IMR-90 (cell line): ENCODE results near the gene SLC43A2. TPM values are rescaled to one million over a fixed set of nuclear protein-coding genes. Genes with fewer than 3 reads are reported as not detected.

Source experiments
- ATAC-seq: fragments of 200-7000 bp; cut with Tn5 transposase; 2 replicates; pipeline ENCODE4 v1.9.1; 2020; ENCODE audit warnings: low read depth, mild to moderate bottlenecking, moderate library complexity
- BruUV-seq: library from RNA; stranded (reverse); fragments of 400-500 nt; replicated peaks from 2 replicates; lab custom pipeline; 2021; lab: Mats Ljungman, UMichigan
- CTCF ChIA-PET: fragments of 300-600 bp; formaldehyde crosslinking; extraction: SDS; loops from one replicate; lab custom pipeline; 2021; ENCODE audit warnings: antibody characterized with exemption; lab: Yijun Ruan, JAX
- POLR2A ChIA-PET: fragments of 300-600 bp; sonication (Branson Sonifier 250); formaldehyde crosslinking; loops from one replicate; lab custom pipeline; 2022; ENCODE audit warnings: antibody characterized with exemption; ENCODE audit not compliant: unreplicated experiment; lab: Charles Lee
- DNase-seq: peaks from one replicate; pipeline ENCODE4 v3.0.0; 2013
- H2AFZ ChIP-seq: replicated peaks from 2 replicates; pipeline ENCODE3; 2013; ENCODE audit warnings: low read length, mild to moderate bottlenecking; ENCODE audit not compliant: poor library complexity
- H2AK5ac ChIP-seq: 2 replicates; pipeline ENCODE4 v1.6.1; 2013; ENCODE audit warnings: low read depth, low read length, inconsistent platforms
- H2AK9ac ChIP-seq: replicated peaks from 2 replicates; pipeline ENCODE3; 2013; ENCODE audit warnings: mild to moderate bottlenecking, low read depth, low read length, moderate library complexity; ENCODE audit not compliant: poor library complexity
- H2BK120ac ChIP-seq: 2 replicates; pipeline ENCODE4 v1.6.1; 2013; ENCODE audit warnings: low read depth, low read length, inconsistent platforms
- H2BK15ac ChIP-seq: 3 replicates; pipeline ENCODE4 v1.6.1; 2013; ENCODE audit warnings: low read depth, low read length, inconsistent platforms
- H2BK20ac ChIP-seq: 2 replicates; pipeline ENCODE4 v1.6.1; 2013; ENCODE audit warnings: low read depth, mild to moderate bottlenecking, inconsistent platforms, low read length, moderate library complexity
- H2BK5ac ChIP-seq: 2 replicates; pipeline ENCODE4 v1.6.1; 2013; ENCODE audit warnings: mild to moderate bottlenecking, low read depth, low read length, inconsistent platforms; ENCODE audit not compliant: poor library complexity, severe bottlenecking
- H3K14ac ChIP-seq: replicated peaks from 2 replicates; pipeline ENCODE4 v1.6.1; 2013; ENCODE audit warnings: low read depth, low read length, inconsistent platforms
- H3K18ac ChIP-seq: 2 replicates; pipeline ENCODE4 v1.6.1; 2013; ENCODE audit warnings: low read depth, low read length, control low read depth
- H3K23ac ChIP-seq: 2 replicates; pipeline ENCODE4 v1.6.1; 2013; ENCODE audit warnings: low read depth, low read length, inconsistent platforms
- H3K27ac ChIP-seq: 2 replicates; pipeline ENCODE4 v1.5.1; 2013; ENCODE audit warnings: mild to moderate bottlenecking, control low read depth, low read length; ENCODE audit not compliant: insufficient read depth
- H3K27me3 ChIP-seq: 2 replicates; pipeline ENCODE4 v1.6.1; 2013; ENCODE audit warnings: low read length; ENCODE audit not compliant: control insufficient read depth, insufficient read depth
- H3K36me3 ChIP-seq: 2 replicates; pipeline ENCODE4 v1.6.1; 2013; ENCODE audit warnings: low read length, mixed read lengths; ENCODE audit not compliant: control insufficient read depth, insufficient read depth
- H3K4ac ChIP-seq: 2 replicates; pipeline ENCODE4 v1.6.1; 2013; ENCODE audit warnings: low read depth, low read length, inconsistent platforms
- H3K4me1 ChIP-seq: 2 replicates; pipeline ENCODE4 v1.6.1; 2013; ENCODE audit warnings: low read length, mixed read lengths; ENCODE audit not compliant: control insufficient read depth, insufficient read depth
- H3K4me2 ChIP-seq: 2 replicates; pipeline ENCODE4 v1.6.1; 2013; ENCODE audit warnings: low read depth, mild to moderate bottlenecking, control low read depth, low read length, moderate library complexity
- H3K4me3 ChIP-seq: 2 replicates; pipeline ENCODE4 v1.5.1; 2013; ENCODE audit warnings: low read depth, mild to moderate bottlenecking, control low read depth, low read length, moderate library complexity; ENCODE audit not compliant: insufficient read depth
- H3K56ac ChIP-seq: 2 replicates; pipeline ENCODE4 v1.6.1; 2013; ENCODE audit warnings: low read length, inconsistent platforms; ENCODE audit not compliant: insufficient read depth; ENCODE audit errors: extremely low read depth
- H3K79me1 ChIP-seq, 2 experiments: 2 replicates each; pipeline ENCODE4 v1.6.1; 2013; ENCODE audit warnings: low read length in 2 of 2, inconsistent platforms in 1 of 2, low read depth in 1 of 2
- H3K9ac ChIP-seq: 2 replicates; pipeline ENCODE4 v1.6.1; 2013; ENCODE audit warnings: low read depth, low read length, control low read depth
- H3K9me1 ChIP-seq: 2 replicates; pipeline ENCODE4 v1.6.1; 2013; ENCODE audit warnings: low read length, inconsistent platforms; ENCODE audit not compliant: insufficient read depth
- H3K9me3 ChIP-seq: 2 replicates; pipeline ENCODE4 v1.6.1; 2013; ENCODE audit warnings: low read length; ENCODE audit not compliant: control insufficient read depth, insufficient read depth
- H4K20me1 ChIP-seq: 2 replicates; pipeline ENCODE4 v1.6.1; 2013; ENCODE audit warnings: low read length, inconsistent platforms; ENCODE audit not compliant: insufficient read depth
- H4K5ac ChIP-seq: 2 replicates; pipeline ENCODE4 v1.6.1; 2013; ENCODE audit warnings: mild to moderate bottlenecking, low read depth, low read length, control low read depth
- H4K8ac ChIP-seq, 2 experiments: 2 replicates each; pipeline ENCODE4 v1.6.1; 2013; ENCODE audit warnings: low read depth in 2 of 2, low read length in 2 of 2, control low read depth in 1 of 2, inconsistent platforms in 1 of 2
- H4K91ac ChIP-seq: 2 replicates; pipeline ENCODE4 v1.6.1; 2013; ENCODE audit warnings: low read depth, low read length, inconsistent platforms; ENCODE audit not compliant: insufficient read depth
- CTCF ChIP-seq: conservative IDR thresholded peaks from 2 replicates; pipeline ENCODE4 v1.5.1; 2012; ENCODE audit warnings: mild to moderate bottlenecking, low read depth, low read length, improper control_type of control experiment
- MAFK ChIP-seq: IDR thresholded peaks from 2 replicates; pipeline ENCODE4 v1.6.1; 2012; ENCODE audit warnings: low read depth, low read length, improper control_type of control experiment
- MAZ ChIP-seq: IDR thresholded peaks from 2 replicates; pipeline ENCODE4 v1.6.1; 2012; ENCODE audit warnings: low read depth, mild to moderate bottlenecking, low read length, improper control_type of control experiment, moderate library complexity, borderline replicate concordance
- WGBS, 2 experiments: methylation state at CpG; one replicate each; pipeline versions ENCODE4 v1.1.5 to v1.1.7; 2013; ENCODE audit warnings: missing lambda C conversion rate in 2 of 2; ENCODE audit not compliant: insufficient read length in 1 of 2; ENCODE audit errors: extremely low coverage in 2 of 2; 5-methylcytosine and 5-hydroxymethylcytosine counted together
- dilution Hi-C: fragments of 300-500 bp; cut with HindIII; formaldehyde crosslinking; loops from one replicate; pipeline ENCODE4 v1.14.3; 2018; ENCODE audit warnings: low sequenced_read_pairs; ENCODE audit not compliant: unreplicated experiment
- in situ Hi-C: fragments of 300-500 bp; cut with MboI; formaldehyde crosslinking; loops from 3 replicates; pipeline ENCODE4 v1.14.3; 2019; ENCODE audit warnings: low sequenced_read_pairs, inconsistent platforms, mixed read lengths
- intact Hi-C: fragments of 100-400 bp; cut with micrococcal nuclease; formaldehyde crosslinking; loops from 2 replicates; pipeline ENCODE4 v1.10.0; 2022
- polyA plus RNA-seq, 3 experiments: library from polyadenylated mRNA; depleted of rRNA; stranded (reverse); fragments of >200 nt; gene quantifications; 2 replicates each; pipeline ENCODE4 v1.2.3, GENCODE V29; 2012; ENCODE audit warnings: low replicate concordance in 1 of 3
- total RNA-seq: library from RNA; depleted of rRNA; stranded (reverse); fragments of >200 nt; gene quantifications from 2 replicates; pipeline ENCODE4 v1.2.3, GENCODE V29; 2012

Gene SLC43A2
- total and polyA plus RNA-seq, 2 of the 4 experiments (the other 2 are of a cell fraction), result 3.8 to 9.0 TPM

GRCh38 chr17:1553354-1554266 is 75.0 kb downstream of the SLC43A2 start (continued):
- no peak for TF ChIP-seq MAZ

- H3K79me1 ChIP-seq, result peaks cover 28 to 70% of the 10 kb centered on the region in 2 experiments
- H3K4me2 ChIP-seq, result no peak overlapping the region
- no peak for DNase-seq
- H3K27me3 ChIP-seq, result no peaks in the 10 kb centered on the region
- no peak overlapping the region for H3K27ac ChIP-seq
- no peak overlapping the region for H2BK120ac ChIP-seq
- no peak overlapping the region for H2BK20ac ChIP-seq
- no peak overlapping the region for H4K91ac ChIP-seq
- no peak for ATAC-seq
- peaks cover 50% of the 10 kb centered on the region for H3K36me3 ChIP-seq
- no peak overlapping the region for H3K14ac ChIP-seq
- no peak overlapping the region for H3K56ac ChIP-seq
- no peak overlapping the region for H2AK9ac ChIP-seq
- H2BK5ac ChIP-seq, result no peak overlapping the region
- intact Hi-C loops, result no loop called here
- ChIA-PET POLR2A (no interaction called here), CTCF (no interaction called here)
- no peak overlapping the region for H3K4ac ChIP-seq
- H3K9me3 ChIP-seq, result no peaks in the 10 kb centered on the region
- H4K8ac ChIP-seq, result no peak overlapping the region
- dilution Hi-C loops, result no loop called here
- WGBS, 2 experiments, result 93% methylated on average over 4 of the region's 11 CpGs; no CpG with 5 or more reads in 1 of the 2 experiments
- TF ChIP-seq MAFK, result no peak
- no peak for TF ChIP-seq CTCF
- in situ Hi-C loops, result no loop called here
- no peaks in the 10 kb centered on the region for H3K4me1 ChIP-seq
- H3K4me3 ChIP-seq, result no peak overlapping the region
- BruUV-seq, result no TSS peak
- H2AK5ac ChIP-seq, result no peak overlapping the region
- peaks cover 12% of the 10 kb centered on the region for H3K9me1 ChIP-seq
- no peak overlapping the region for H2AFZ ChIP-seq
- H3K18ac ChIP-seq, result no peak overlapping the region
- H2BK15ac ChIP-seq, result no peak overlapping the region
- peaks cover 58% of the 10 kb centered on the region for H4K20me1 ChIP-seq
- H4K5ac ChIP-seq, result no peak overlapping the region
- no peak overlapping the region for H3K23ac ChIP-seq
- H3K9ac ChIP-seq, result no peak overlapping the region
These were observed 75.7 kb downstream of the SLC43A2 start for GRCh38 chr17:1552932-1553331.
